Liver (tissue), 9 donors: Measurements from ENCODE around the gene PLEKHF1. TPM values are rescaled to one million over a fixed set of nuclear protein-coding genes. Genes with fewer than 3 reads are reported as not detected.

ENCODE experiments used
- DNase-seq: peaks from one replicate; pipeline ENCODE4 v3.0.0-alpha.2; 2017; ENCODE audit warnings: low spot score
- H3K27ac ChIP-seq, 2 donors: one replicate each; pipeline ENCODE4 v1.7.0; 2013; ENCODE audit warnings: inconsistent platforms in 2 of 2, low read length in 2 of 2, control low read depth in 1 of 2, low read depth in 1 of 2, mild to moderate bottlenecking in 1 of 2
- H3K27me3 ChIP-seq, 4 donors: one replicate each; pipeline versions ENCODE4 v1.6.1 to v1.7.0; 2013; ENCODE audit warnings: low read length in 3 of 4, inconsistent platforms in 1 of 4, mild to moderate bottlenecking in 1 of 4, moderate library complexity in 1 of 4; ENCODE audit not compliant: control insufficient read depth in 4 of 4, insufficient read depth in 4 of 4
- H3K36me3 ChIP-seq, 4 donors: one replicate each; pipeline versions ENCODE4 v1.6.1 to v1.7.0; 2013; ENCODE audit warnings: low read length in 3 of 4, mild to moderate bottlenecking in 3 of 4, low read depth in 1 of 4, moderate library complexity in 1 of 4; ENCODE audit not compliant: control insufficient read depth in 4 of 4, insufficient read depth in 3 of 4
- H3K4me1 ChIP-seq, 4 donors: one replicate each; pipeline versions ENCODE4 v1.6.1 to v1.7.0; 2013; ENCODE audit warnings: low read length in 3 of 4, mild to moderate bottlenecking in 3 of 4, moderate library complexity in 1 of 4; ENCODE audit not compliant: control insufficient read depth in 4 of 4, insufficient read depth in 4 of 4
- H3K4me3 ChIP-seq, 3 donors: one replicate each; pipeline versions ENCODE4 v1.6.1 to v1.7.0; 2013; ENCODE audit warnings: low read length in 3 of 3, control low read depth in 1 of 3, low read depth in 1 of 3, mild to moderate bottlenecking in 1 of 3
- H3K9ac ChIP-seq, 2 donors: one replicate each; pipeline ENCODE4 v1.7.0; 2013; ENCODE audit warnings: low read length in 2 of 2, mild to moderate bottlenecking in 2 of 2, moderate library complexity in 2 of 2, control low read depth in 1 of 2, low read depth in 1 of 2
- H3K9me3 ChIP-seq, 4 donors: one replicate each; pipeline versions ENCODE4 v1.6.1 to v1.7.0; 2013; ENCODE audit warnings: low read length in 3 of 4; ENCODE audit not compliant: control insufficient read depth in 4 of 4
- ATF3 ChIP-seq: IDR thresholded peaks from 2 replicates; pipeline ENCODE4 v1.6.1; 2016; ENCODE audit warnings: antibody characterized with exemption
- CTCF ChIP-seq: fragments of 150-350 bp; IDR thresholded peaks from 2 replicates; pipeline ENCODE4 v1.5.1; 2017; ENCODE audit warnings: improper control_type of control experiment, low read depth, low read length; ENCODE audit not compliant: missing input control
- EGR1 ChIP-seq, 2 donors: IDR thresholded peaks; 2 replicates each; pipeline ENCODE4 v1.6.1; 2016 to 2018; ENCODE audit warnings: antibody characterized with exemption in 2 of 2, low read depth in 2 of 2
- FOXA1 ChIP-seq: IDR thresholded peaks from 2 replicates; pipeline ENCODE4 v1.6.1; 2016; ENCODE audit warnings: antibody characterized with exemption
- FOXA2 ChIP-seq: IDR thresholded peaks from 2 replicates; pipeline ENCODE4 v1.6.1; 2016; ENCODE audit warnings: antibody characterized with exemption
- GABPA ChIP-seq, 2 donors: IDR thresholded peaks in 1 of 2; conservative IDR thresholded peaks in 1 of 2; 2 replicates each; pipeline ENCODE4 v1.6.1; 2016; ENCODE audit warnings: antibody characterized with exemption in 2 of 2, mild to moderate bottlenecking in 1 of 2, moderate library complexity in 1 of 2
- HNF4A ChIP-seq, 2 donors: conservative IDR thresholded peaks; 2 replicates each; pipeline ENCODE4 v1.6.1; 2016; ENCODE audit warnings: antibody characterized with exemption in 2 of 2, mild to moderate bottlenecking in 2 of 2
- HNF4G ChIP-seq: IDR thresholded peaks from 2 replicates; pipeline ENCODE4 v1.6.1; 2016; ENCODE audit warnings: antibody characterized with exemption
- JUND ChIP-seq, 2 donors: IDR thresholded peaks; 2 replicates each; pipeline ENCODE4 v1.6.1; 2016; ENCODE audit warnings: antibody characterized with exemption in 2 of 2
- MAX ChIP-seq: IDR thresholded peaks from 2 replicates; pipeline ENCODE4 v1.6.1; 2016; ENCODE audit warnings: antibody characterized with exemption
- NR2F2 ChIP-seq: IDR thresholded peaks from 2 replicates; pipeline ENCODE4 v1.6.1; 2016; ENCODE audit warnings: antibody characterized with exemption
- RAD21 ChIP-seq, 2 donors: IDR thresholded peaks; 2 replicates each; pipeline ENCODE4 v1.6.1; 2016; ENCODE audit warnings: antibody characterized with exemption in 2 of 2, mild to moderate bottlenecking in 2 of 2
- REST ChIP-seq: IDR thresholded peaks from 2 replicates; pipeline ENCODE4 v1.6.1; 2016; ENCODE audit warnings: antibody characterized with exemption, mild to moderate bottlenecking
- RXRA ChIP-seq, 2 donors: IDR thresholded peaks; 2 replicates each; pipeline ENCODE4 v1.6.1; 2017 to 2018; ENCODE audit warnings: antibody characterized with exemption in 2 of 2, mild to moderate bottlenecking in 1 of 2
- SP1 ChIP-seq: IDR thresholded peaks from 2 replicates; pipeline ENCODE4 v1.6.1; 2018; ENCODE audit warnings: antibody characterized with exemption, mild to moderate bottlenecking
- TAF1 ChIP-seq: conservative IDR thresholded peaks from 2 replicates; pipeline ENCODE4 v1.6.1; 2016; ENCODE audit warnings: antibody characterized with exemption, mild to moderate bottlenecking
- YY1 ChIP-seq: IDR thresholded peaks from 2 replicates; pipeline ENCODE4 v1.6.1; 2016; ENCODE audit warnings: antibody characterized with exemption, mild to moderate bottlenecking
- ZBTB33 ChIP-seq: IDR thresholded peaks from 2 replicates; pipeline ENCODE4 v1.6.1; 2016; ENCODE audit warnings: antibody characterized with exemption
- WGBS: extraction: QIAGEN DNeasy Blood & Tissue Kit; methylation state at CpG from one replicate; pipeline ENCODE4 v1.1.7; 2013; 5-methylcytosine and 5-hydroxymethylcytosine counted together
- polyA plus RNA-seq, 2 donors: library from polyadenylated mRNA; stranded (reverse) in 1 of 2; unstranded in 1 of 2; fragments of 200-250 nt in 1 of 2; fragments of >200 nt in 1 of 2; fragmentation: Nextera tagmentation in 1 of 2; extraction: Ambion mirVana in 1 of 2; gene quantifications; one replicate each; pipeline versions ENCODE4 v1.2.1 to v1.2.3, GENCODE V29; 2013 to 2015
- total RNA-seq, 2 donors: library from RNA; depleted of rRNA; stranded (reverse); fragments of >200 nt; gene quantifications; one replicate each; pipeline ENCODE4 v1.2.3, GENCODE V29; 2014
- donor health status: healthy.
- donor health status: healthy.
- donor health status: healthy.
- donor health status: healthy.
- donor health status: healthy.

PLEKHF1 gene
- total and polyA plus RNA-seq, 4 donors, result 2.9 to 15.1 (median 8.9) TPM

GRCh38 chr19:29694161-29694560, 28.9 kb downstream of the PLEKHF1 start:
- Histone ChIP-seq H3K27me3 (no peaks in the 10 kb centered on the region), H3K4me1 (peaks cover 0 to 4% (median 2%) of the 10 kb centered on the region in 4 donors), H3K27ac (no peak overlapping the region), H3K36me3 (no peaks in the 10 kb centered on the region), H3K9ac (no peak overlapping the region), H3K4me3 (no peak overlapping the region), H3K9me3 (peaks cover 0 to 5% (median under 1%) of the 10 kb centered on the region in 4 donors)
- no peak for TF ChIP-seq HNF4G
- TF ChIP-seq GABPA (IDR thresholded peaks at IDR 0.05 in 1 of 2, conservative IDR thresholded peaks at IDR 0.05 in 1 of 2), result no peak
- TF ChIP-seq ZBTB33, result no peak
- TF ChIP-seq HNF4A (conservative IDR thresholded peaks at IDR 0.05), result no peak
- TF ChIP-seq SP1, result no peak
- TF ChIP-seq RXRA (IDR thresholded peaks at IDR 0.05), result no peak
- TF ChIP-seq RAD21 (IDR thresholded peaks at IDR 0.05), result no peak
- TF ChIP-seq JUND (IDR thresholded peaks at IDR 0.05), result no peak
- no peak for TF ChIP-seq NR2F2
- TF ChIP-seq FOXA2, result no peak
- no peak for TF ChIP-seq EGR1 (IDR thresholded peaks at IDR 0.05; ENCODE audit: low read depth in 2 of 2)
- TF ChIP-seq FOXA1, result no peak
- TF ChIP-seq ATF3, result no peak
- TF ChIP-seq REST, result no peak
- no peak for TF ChIP-seq TAF1
- DNase-seq, result no peak
- 58% methylated on average over 5 of the region's 5 CpGs for WGBS

- Histone ChIP-seq H3K36me3 (no peaks in the 10 kb centered on the region), H3K4me1 (peaks cover 0 to 4% (median 2%) of the 10 kb centered on the region in 4 donors), H3K4me3 (no peak overlapping the region), H3K9ac (no peak overlapping the region), H3K27me3 (no peaks in the 10 kb centered on the region), H3K9me3 (peaks cover 0 to 5% (median under 1%) of the 10 kb centered on the region in 4 donors), H3K27ac (peak overlapping the region in 1 of 2 donors; percentile 8)
- 76% methylated on average over 19 of the region's 19 CpGs for WGBS
- peak; percentile 76 for DNase-seq
- TF ChIP-seq FOXA2 (no peak), ATF3 (no peak), MAX (no peak), EGR1 (IDR thresholded peaks at IDR 0.05; ENCODE audit: low read depth in 2 of 2) (no peak), SP1 (no peak), GABPA (IDR thresholded peaks at IDR 0.05 in 1 of 2, conservative IDR thresholded peaks at IDR 0.05 in 1 of 2) (no peak), HNF4G (no peak), TAF1 (no peak), JUND (IDR thresholded peaks at IDR 0.05) (no peak), ZBTB33 (no peak), YY1 (no peak), NR2F2 (no peak), HNF4A (conservative IDR thresholded peaks at IDR 0.05) (peak; percentile 34 to 41), CTCF (peak; percentile 99), RAD21 (IDR thresholded peaks at IDR 0.05) (peak; percentile 96 to 100), FOXA1 (no peak), RXRA (IDR thresholded peaks at IDR 0.05) (peak; percentile 48 to 68)
Observed at GRCh38 chr19:29694669-29695627, 29.7 kb downstream of the PLEKHF1 start.
